ENCODE data around the gene ISOC2.

Gene ISOC2

DNA sequence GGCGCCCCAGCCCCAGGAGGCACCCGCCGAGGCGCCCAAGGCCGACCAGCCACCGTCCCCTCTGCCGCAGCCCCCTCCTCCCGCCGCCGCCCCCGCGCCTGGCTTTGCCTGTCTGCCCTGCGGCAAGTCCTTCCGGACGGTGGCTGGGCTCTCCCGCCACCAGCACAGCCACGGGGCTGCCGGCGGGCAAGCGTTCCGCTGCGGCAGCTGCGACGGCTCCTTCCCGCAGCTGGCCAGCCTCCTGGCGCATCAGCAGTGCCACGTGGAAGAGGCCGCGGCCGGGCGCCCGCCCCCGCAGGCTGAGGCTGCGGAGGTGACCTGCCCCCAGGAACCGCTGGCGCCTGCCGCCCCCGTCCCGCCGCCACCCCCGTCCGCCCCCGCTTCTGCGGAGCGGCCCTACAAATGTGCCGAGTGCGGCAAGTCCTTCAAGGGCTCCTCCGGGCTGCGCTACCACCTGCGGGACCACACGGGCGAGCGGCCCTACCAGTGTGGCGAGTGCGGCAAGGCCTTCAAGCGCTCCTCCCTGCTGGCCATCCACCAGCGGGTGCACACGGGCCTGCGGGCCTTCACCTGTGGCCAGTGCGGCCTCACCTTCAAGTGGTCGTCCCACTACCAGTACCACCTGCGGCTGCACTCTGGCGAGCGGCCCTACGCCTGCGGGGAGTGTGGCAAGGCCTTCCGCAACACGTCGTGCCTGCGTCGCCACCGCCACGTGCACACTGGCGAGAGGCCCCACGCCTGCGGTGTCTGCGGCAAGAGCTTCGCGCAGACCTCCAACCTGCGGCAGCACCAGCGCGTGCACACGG lies 20.9 kb upstream of the ISOC2 start:
- Histone ChIP-seq H3K36me3 (ENCODE audit: insufficient read depth, low read length) (no peaks in the 10 kb centered on the region), H3K27ac (ENCODE audit: low read depth, low read length) (no peak overlapping the region), H3K4me3 (ENCODE audit: low read depth in 1 of 2, low read length in 2 of 2) (no peak overlapping the region), H3K9me3 (ENCODE audit: low read length) (no peaks in the 10 kb centered on the region), H3K4me1 (ENCODE audit: insufficient read depth, low read length) (peaks cover 38% of the 10 kb centered on the region), H3K9ac (ENCODE audit: low read length) (no peak overlapping the region), H3K27me3 (ENCODE audit: control insufficient read depth in 1 of 2, insufficient read depth in 2 of 2, low read length in 2 of 2) (no peaks in the 10 kb centered on the region)

DNA sequence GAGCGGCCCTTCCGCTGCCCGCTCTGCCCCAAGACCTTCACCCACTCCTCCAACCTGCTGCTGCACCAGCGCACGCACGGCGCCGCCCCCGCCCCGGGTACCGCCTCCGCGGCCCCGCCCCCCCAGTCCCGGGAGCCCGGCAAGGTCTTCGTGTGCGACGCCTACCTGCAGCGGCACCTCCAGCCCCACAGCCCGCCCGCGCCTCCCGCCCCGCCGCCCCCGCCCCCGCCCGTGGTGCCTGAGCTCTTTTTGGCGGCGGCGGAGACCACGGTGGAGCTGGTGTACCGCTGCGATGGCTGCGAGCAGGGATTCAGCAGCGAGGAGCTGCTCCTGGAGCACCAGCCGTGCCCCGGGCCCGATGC lies 20.3 kb upstream of the ISOC2 start:
- no peak overlapping the region for H3K4me3 ChIP-seq (ENCODE audit: low read depth in 1 of 2, low read length in 2 of 2)

DNA sequence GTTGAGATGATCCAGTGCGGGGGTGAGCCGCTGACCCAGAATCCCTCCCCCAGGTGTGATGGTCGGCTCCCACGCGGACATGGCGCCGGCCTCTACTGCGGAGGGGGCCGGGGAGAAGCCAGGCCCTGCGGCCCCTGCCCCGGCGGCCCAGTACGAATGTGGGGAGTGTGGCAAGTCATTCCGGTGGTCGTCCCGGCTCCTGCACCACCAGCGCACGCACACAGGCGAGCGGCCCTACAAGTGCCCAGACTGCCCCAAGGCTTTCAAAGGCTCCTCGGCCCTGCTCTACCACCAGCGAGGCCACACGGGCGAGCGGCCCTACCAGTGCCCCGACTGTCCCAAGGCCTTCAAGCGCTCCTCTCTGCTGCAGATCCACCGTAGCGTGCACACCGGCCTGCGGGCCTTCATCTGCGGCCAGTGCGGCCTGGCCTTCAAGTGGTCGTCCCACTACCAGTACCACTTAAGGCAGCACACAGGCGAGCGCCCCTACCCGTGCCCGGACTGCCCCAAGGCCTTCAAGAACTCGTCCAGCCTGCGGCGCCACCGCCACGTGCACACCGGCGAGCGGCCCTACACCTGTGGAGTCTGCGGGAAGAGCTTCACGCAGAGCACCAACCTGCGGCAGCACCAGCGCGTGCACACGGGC lies 19.8 kb upstream of the ISOC2 start:
- Histone ChIP-seq H3K27me3 (ENCODE audit: control insufficient read depth in 1 of 2, insufficient read depth in 2 of 2, low read length in 2 of 2) (no peaks in the 10 kb centered on the region), H3K9me3 (ENCODE audit: low read length) (no peaks in the 10 kb centered on the region), H3K27ac (ENCODE audit: low read depth, low read length) (no peak overlapping the region), H3K9ac (ENCODE audit: low read length) (no peak overlapping the region), H3K4me3 (ENCODE audit: low read depth in 1 of 2, low read length in 2 of 2) (no peak overlapping the region), H3K36me3 (ENCODE audit: insufficient read depth, low read length) (no peaks in the 10 kb centered on the region), H3K4me1 (ENCODE audit: insufficient read depth, low read length) (peaks cover 29% of the 10 kb centered on the region)

More for the DNA sequence above, 20.3 kb upstream of the ISOC2 start:
- peaks cover 33% of the 10 kb centered on the region for H3K4me1 ChIP-seq (ENCODE audit: insufficient read depth, low read length)
- H3K9me3 ChIP-seq (ENCODE audit: low read length): no peaks in the 10 kb centered on the region
- no peak overlapping the region for H3K9ac ChIP-seq (ENCODE audit: low read length)
- H3K36me3 ChIP-seq (ENCODE audit: insufficient read depth, low read length): no peaks in the 10 kb centered on the region
- no peaks in the 10 kb centered on the region for H3K27me3 ChIP-seq (ENCODE audit: control insufficient read depth in 1 of 2, insufficient read depth in 2 of 2, low read length in 2 of 2)
- no peak overlapping the region for H3K27ac ChIP-seq (ENCODE audit: low read depth, low read length)

DNA sequence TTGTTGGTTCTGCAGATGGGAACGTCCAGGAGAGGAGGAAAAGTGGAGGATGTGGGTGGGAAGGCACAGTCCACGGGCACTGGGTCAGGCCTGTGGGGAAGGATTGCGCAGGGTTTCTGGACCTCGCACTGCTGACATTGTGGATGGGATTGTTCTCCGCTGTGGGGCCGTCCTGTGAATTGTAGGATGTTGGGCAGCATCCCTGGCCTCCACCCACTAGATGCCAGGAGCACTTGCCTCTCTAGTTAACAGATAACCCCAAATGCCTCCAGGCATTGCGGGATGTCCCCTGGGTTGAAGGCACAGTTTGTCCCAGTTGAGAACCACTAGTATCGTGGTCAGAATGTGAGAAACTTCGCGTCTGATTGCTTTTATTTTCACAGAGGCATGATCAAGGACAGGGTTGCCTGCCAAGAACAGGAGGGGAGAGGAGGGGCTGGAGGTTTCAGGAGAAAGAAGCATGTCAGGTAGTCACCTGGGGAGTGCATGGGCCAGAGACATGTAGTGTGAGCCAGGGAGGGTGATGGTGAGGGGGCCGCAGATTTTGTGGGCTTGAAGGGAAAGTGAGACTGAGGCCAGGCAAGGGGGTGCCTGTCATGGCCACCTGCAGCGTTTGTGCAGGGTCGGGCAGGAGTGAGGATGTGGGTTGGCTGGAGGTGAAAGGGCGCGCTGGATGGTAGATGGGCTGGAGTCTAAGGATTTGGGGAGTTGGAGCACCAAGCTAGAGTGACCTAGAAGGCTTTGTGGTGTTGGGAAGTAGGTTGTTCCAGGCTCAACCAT lies 18.2 kb upstream of the ISOC2 start:
- Histone ChIP-seq H3K27me3 (ENCODE audit: control insufficient read depth in 1 of 2, insufficient read depth in 2 of 2, low read length in 2 of 2) (no peaks in the 10 kb centered on the region), H3K4me3 (ENCODE audit: low read depth in 1 of 2, low read length in 2 of 2) (no peak overlapping the region), H3K4me1 (ENCODE audit: insufficient read depth, low read length) (peaks cover 25% of the 10 kb centered on the region), H3K9ac (ENCODE audit: low read length) (no peak overlapping the region), H3K9me3 (ENCODE audit: low read length) (no peaks in the 10 kb centered on the region), H3K36me3 (ENCODE audit: insufficient read depth, low read length) (no peaks in the 10 kb centered on the region), H3K27ac (ENCODE audit: low read depth, low read length) (no peak overlapping the region)

DNA sequence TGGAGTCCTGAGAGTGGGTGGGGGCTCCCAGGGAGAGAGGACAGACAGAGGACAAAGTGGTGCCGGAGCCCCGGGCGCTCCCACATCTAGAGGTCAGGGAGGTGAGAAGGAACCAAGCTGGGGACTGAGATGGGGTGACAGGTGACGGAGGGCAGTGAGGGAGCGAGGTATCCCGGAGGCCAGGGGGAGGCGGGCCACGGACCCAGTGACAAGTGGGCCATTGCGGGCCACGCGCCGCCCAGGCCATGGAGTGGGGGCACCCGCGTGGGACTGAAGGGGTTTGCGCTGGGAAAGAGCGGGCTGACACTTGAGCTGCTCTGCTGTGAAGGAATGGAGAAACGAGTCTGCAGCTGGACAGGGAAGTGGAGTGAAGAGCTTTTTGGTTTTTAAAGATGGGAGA lies 17.6 kb upstream of the ISOC2 start:
- Histone ChIP-seq H3K4me1 (ENCODE audit: insufficient read depth, low read length) (peaks cover 20% of the 10 kb centered on the region), H3K9me3 (ENCODE audit: low read length) (no peaks in the 10 kb centered on the region), H3K4me3 (ENCODE audit: low read depth in 1 of 2, low read length in 2 of 2) (no peak overlapping the region), H3K27me3 (ENCODE audit: control insufficient read depth in 1 of 2, insufficient read depth in 2 of 2, low read length in 2 of 2) (no peaks in the 10 kb centered on the region), H3K36me3 (ENCODE audit: insufficient read depth, low read length) (no peaks in the 10 kb centered on the region), H3K9ac (ENCODE audit: low read length) (no peak overlapping the region), H3K27ac (ENCODE audit: low read depth, low read length) (no peak overlapping the region)

DNA sequence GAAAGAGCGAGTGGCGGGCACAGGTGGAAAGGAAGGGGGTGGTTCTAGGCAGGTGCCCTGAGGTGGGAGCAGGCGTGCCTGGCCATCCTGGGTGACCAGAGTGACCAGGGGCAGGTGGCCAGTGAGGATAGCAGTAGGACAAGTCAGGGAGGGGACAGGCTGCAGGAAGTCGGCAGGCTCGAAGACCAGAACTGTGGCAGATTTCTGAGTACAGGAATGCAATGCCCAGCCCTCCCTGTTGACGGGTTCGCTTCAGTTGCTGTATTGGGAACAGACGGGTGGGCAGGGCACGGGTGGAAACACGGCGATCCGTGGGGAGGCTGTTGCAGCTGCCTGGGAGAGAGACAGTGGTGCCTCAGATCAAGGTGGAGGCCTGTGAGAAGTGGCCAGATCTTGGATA lies 16.9 kb upstream of the ISOC2 start:
- H3K9ac ChIP-seq (ENCODE audit: low read length): no peak overlapping the region
- H3K9me3 ChIP-seq (ENCODE audit: low read length): no peaks in the 10 kb centered on the region
- H3K36me3 ChIP-seq (ENCODE audit: insufficient read depth, low read length): no peaks in the 10 kb centered on the region
- no peaks in the 10 kb centered on the region for H3K27me3 ChIP-seq (ENCODE audit: control insufficient read depth in 1 of 2, insufficient read depth in 2 of 2, low read length in 2 of 2)
- no peak overlapping the region for H3K27ac ChIP-seq (ENCODE audit: low read depth, low read length)
- H3K4me1 ChIP-seq (ENCODE audit: insufficient read depth, low read length): peaks cover 17% of the 10 kb centered on the region
- H3K4me3 ChIP-seq (ENCODE audit: low read depth in 1 of 2, low read length in 2 of 2): peak overlapping the region in 1 of 2 donors; percentile 89

DNA sequence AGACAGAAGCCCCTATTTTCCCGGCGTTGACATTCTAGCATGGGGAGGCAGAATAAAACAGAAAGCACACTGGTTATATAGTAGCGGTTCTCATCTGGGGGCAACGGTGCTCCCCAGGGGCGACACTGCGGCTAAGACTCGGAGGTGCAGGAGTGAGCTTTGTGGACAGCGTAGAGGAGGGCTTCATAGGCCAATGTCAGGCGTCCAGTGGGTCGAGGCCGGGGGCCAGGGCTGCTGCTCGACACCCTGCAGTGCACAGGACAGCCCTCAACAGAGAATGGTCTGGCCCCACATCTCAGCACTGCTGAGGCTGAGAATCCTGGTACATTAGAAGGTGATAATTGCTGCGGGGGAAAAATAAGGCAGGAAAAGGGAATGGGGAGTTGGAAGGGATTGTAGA lies 16.5 kb upstream of the ISOC2 start:
- no peaks in the 10 kb centered on the region for H3K36me3 ChIP-seq (ENCODE audit: insufficient read depth, low read length)

DNA sequence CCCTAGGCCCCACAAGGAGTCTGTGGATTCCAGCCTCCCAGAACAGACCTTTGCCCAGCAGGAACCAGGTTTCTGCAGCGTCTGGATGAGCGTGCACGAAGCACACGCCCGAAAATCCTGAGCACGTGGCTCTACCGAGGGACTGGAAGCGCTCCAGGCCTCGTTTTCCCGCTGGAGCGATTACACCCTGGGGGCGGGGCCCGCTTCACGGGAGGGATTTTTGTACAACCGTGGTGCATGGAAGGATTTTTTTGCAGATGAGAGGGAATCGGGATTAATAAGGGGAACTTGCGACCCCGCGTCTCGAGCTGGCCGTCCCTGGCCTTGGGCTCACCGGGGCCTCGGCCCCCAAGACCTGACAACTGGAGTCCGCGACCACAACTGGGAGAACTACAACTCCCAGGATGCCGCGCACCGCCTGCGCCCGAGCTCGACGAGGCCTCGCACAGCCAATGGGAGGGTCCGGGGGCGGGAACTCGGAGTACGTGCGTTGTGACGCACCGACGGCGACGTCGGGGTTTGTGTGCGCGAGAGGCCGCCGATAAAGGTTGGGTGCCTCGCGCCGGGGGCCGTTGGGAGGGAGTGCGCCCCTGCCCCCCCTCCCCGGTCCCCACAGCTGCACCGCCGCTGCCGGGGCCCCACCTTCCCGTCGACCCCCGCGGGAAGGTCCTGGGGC lies 14.8 kb upstream of the ISOC2 start, which contains the start of gene ZNF628:
ZNF628 (plus strand) TSS at position 518 of the 676 bp plus-strand sequence. CDS start 3,294 bp downstream, outside the sequence.
- Histone ChIP-seq H3K4me3 (ENCODE audit: low read depth in 1 of 2, low read length in 2 of 2) (peak within 1 kb of the TSS; percentile 68 to 89), H3K27me3 (ENCODE audit: control insufficient read depth in 1 of 2, insufficient read depth in 2 of 2, low read length in 2 of 2) (no peaks in the 10 kb centered on the region), H3K9me3 (ENCODE audit: low read length) (no peaks in the 10 kb centered on the region), H3K9ac (ENCODE audit: low read length) (no peak within 1 kb of the TSS), H3K36me3 (ENCODE audit: insufficient read depth, low read length) (no peaks in the 10 kb centered on the region), H3K27ac (ENCODE audit: low read depth, low read length) (peak within 1 kb of the TSS; percentile 77), H3K4me1 (ENCODE audit: insufficient read depth, low read length) (peaks cover 17% of the 10 kb centered on the region)

More for the DNA sequence above, 16.5 kb upstream of the ISOC2 start:
- Histone ChIP-seq H3K27ac (ENCODE audit: low read depth, low read length) (no peak overlapping the region), H3K27me3 (ENCODE audit: control insufficient read depth in 1 of 2, insufficient read depth in 2 of 2, low read length in 2 of 2) (no peaks in the 10 kb centered on the region), H3K4me1 (ENCODE audit: insufficient read depth, low read length) (peaks cover 17% of the 10 kb centered on the region), H3K9me3 (ENCODE audit: low read length) (no peaks in the 10 kb centered on the region), H3K9ac (ENCODE audit: low read length) (no peak overlapping the region), H3K4me3 (ENCODE audit: low read depth in 1 of 2, low read length in 2 of 2) (peak overlapping the region in 1 of 2 donors; percentile 89)

DNA sequence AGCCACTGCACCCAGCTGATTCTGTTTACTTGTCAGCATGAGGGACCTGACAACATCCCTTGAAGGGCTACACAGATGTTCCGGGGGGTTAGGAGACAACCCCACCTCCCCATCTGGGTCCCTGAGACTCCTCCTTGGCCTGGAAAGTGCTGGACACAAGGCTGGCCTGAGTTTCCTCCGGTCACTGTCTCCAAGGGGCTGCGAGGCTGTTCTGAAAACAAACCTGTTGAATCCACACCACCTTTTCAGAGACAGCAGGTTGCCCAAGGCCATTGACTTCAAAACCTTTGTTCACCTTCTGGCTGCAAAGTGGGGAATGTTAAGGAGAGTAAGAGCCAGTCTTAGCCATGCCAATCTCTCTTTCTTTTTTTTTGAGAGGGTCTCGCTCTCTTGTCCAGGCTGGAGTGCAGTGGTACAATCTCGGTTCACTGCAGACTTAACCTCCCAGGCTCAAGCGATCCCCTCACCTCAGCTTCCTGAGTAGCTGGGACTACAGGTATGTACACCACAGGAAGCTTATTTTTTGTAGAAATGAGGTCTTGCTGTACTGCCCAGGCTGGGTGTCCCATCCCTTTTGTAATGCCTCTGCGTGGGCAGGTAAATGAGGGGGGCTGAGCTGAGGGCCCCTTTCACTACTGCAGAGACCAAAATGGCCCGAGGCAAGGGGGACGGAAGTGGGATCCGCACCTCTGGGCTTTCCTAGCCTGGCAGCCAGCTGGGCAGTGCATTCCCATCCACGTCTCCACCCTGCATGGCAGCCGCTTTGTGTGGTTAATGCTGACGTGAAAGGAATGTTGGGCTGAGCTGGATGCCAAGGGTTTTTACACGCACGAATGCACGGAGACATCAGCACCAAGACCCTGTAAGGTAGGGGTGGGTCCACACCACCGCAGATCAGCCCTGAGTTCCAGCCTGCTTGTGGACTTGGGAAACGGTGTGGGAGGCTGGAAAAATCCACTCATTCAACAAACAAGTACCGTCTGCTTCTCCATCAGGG lies 13.1 kb upstream of the ISOC2 start:
- Histone ChIP-seq H3K9me3 (ENCODE audit: low read length) (no peaks in the 10 kb centered on the region), H3K4me1 (ENCODE audit: insufficient read depth, low read length) (peaks cover 17% of the 10 kb centered on the region), H3K27ac (ENCODE audit: low read depth, low read length) (no peak overlapping the region), H3K27me3 (ENCODE audit: control insufficient read depth in 1 of 2, insufficient read depth in 2 of 2, low read length in 2 of 2) (no peaks in the 10 kb centered on the region), H3K9ac (ENCODE audit: low read length) (no peak overlapping the region), H3K36me3 (ENCODE audit: insufficient read depth, low read length) (no peaks in the 10 kb centered on the region), H3K4me3 (ENCODE audit: low read depth in 1 of 2, low read length in 2 of 2) (no peak overlapping the region)

DNA sequence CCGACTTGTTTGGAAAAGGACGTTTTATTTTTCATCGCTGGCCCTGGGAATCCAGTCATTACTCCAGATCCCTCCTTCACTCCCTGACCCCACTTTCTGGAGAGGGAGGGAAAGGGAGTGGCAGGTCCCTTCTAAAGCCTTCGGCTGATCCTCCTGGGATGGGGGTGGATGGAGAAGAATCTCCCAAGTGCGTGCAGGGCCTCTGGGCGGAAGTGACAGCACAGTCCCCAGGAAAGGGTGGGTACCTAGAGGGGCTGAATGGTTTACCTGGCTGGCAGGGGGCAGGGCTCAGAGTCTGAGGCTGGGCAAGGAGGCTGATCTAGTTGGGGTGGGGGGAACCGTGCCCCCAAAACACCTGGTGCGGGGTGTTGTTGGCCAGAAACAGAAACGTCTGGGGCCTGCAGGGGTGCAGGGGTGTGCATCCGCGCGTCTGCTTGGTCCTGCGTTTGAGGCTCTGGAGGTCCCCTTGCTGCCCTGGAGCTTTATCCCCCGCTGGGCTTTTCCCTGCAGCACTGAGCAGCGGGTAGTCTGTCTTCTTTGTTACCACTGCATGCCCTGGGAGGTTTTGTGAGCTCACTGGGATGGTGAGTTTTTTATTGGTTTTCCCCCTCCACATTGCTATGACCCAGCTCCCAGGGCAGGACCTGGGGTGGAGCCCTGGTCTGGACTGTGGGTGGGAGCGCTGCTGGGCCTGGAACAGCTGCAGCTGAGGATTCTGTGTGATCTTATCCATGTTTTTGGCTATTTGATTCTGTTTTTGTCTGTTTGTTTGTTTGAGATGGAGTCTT lies 12.0 kb upstream of the ISOC2 start:
- no peak overlapping the region for H3K4me3 ChIP-seq (ENCODE audit: low read depth in 1 of 2, low read length in 2 of 2)
- no peaks in the 10 kb centered on the region for H3K36me3 ChIP-seq (ENCODE audit: insufficient read depth, low read length)
- no peak overlapping the region for H3K27ac ChIP-seq (ENCODE audit: low read depth, low read length)
- no peak overlapping the region for H3K9ac ChIP-seq (ENCODE audit: low read length)
- H3K27me3 ChIP-seq (ENCODE audit: control insufficient read depth in 1 of 2, insufficient read depth in 2 of 2, low read length in 2 of 2): no peaks in the 10 kb centered on the region
- no peaks in the 10 kb centered on the region for H3K9me3 ChIP-seq (ENCODE audit: low read length)
- peaks cover 17% of the 10 kb centered on the region for H3K4me1 ChIP-seq (ENCODE audit: insufficient read depth, low read length)
